BLaER1 (cell line): ENCODE measurements around the gene COL18A1.

Experiments
- H3K27ac ChIP-seq: shearing (Covaris generic); formaldehyde crosslinking; 2 replicates; pipeline ENCODE4 v1.8.1; 2022
- H3K27me3 ChIP-seq: shearing (Covaris generic); formaldehyde crosslinking; 2 replicates; pipeline ENCODE4 v1.8.1; 2022
- H3K36me3 ChIP-seq: shearing (Covaris generic); formaldehyde crosslinking; 2 replicates; pipeline ENCODE4 v1.8.1; 2022
- H3K4me1 ChIP-seq: shearing (Covaris generic); formaldehyde crosslinking; 2 replicates; pipeline ENCODE4 v1.8.1; 2022
- H3K4me2 ChIP-seq: shearing (Covaris generic); formaldehyde crosslinking; 2 replicates; pipeline ENCODE4 v1.8.1; 2022
- H3K4me3 ChIP-seq: shearing (Covaris generic); formaldehyde crosslinking; 2 replicates; pipeline ENCODE4 v1.8.1; 2022
- H3K9ac ChIP-seq: shearing (Covaris generic); formaldehyde crosslinking; 2 replicates; pipeline ENCODE4 v1.8.1; 2022
- H3K9me3 ChIP-seq: shearing (Covaris generic); formaldehyde crosslinking; 2 replicates; pipeline ENCODE4 v1.8.1; 2022
- H4K20me1 ChIP-seq: shearing (Covaris generic); formaldehyde crosslinking; 2 replicates; pipeline ENCODE4 v1.8.1; 2022
- Cebpa-rat ChIP-seq: shearing (Covaris generic); IDR thresholded peaks from 2 replicates; pipeline ENCODE4 v1.8.1; 2022

Gene COL18A1

GRCh38 chr21:45531393-45532215 is 126.6 kb downstream of the COL18A1 start:
- Histone ChIP-seq H3K9ac (no peak overlapping the region), H3K36me3 (peaks cover 93% of the 10 kb centered on the region), H3K27ac (no peak overlapping the region), H3K4me1 (peaks cover 44% of the 10 kb centered on the region), H3K27me3 (no peaks in the 10 kb centered on the region), H4K20me1 (peaks cover 48% of the 10 kb centered on the region), H3K4me2 (no peak overlapping the region), H3K9me3 (peaks cover 11% of the 10 kb centered on the region; the same call in 1 of the 2 replicates), H3K4me3 (no peak overlapping the region)
- no peak for TF ChIP-seq Cebpa-rat

GRCh38 chr21:45532826-45533360 is 127.9 kb downstream of the COL18A1 start:
- Histone ChIP-seq H3K27me3 (no peaks in the 10 kb centered on the region), H3K9me3 (peaks cover 11% of the 10 kb centered on the region; the same call in 1 of the 2 replicates), H3K4me3 (no peak overlapping the region), H4K20me1 (peaks cover 55% of the 10 kb centered on the region), H3K27ac (peak overlapping the region; percentile 78), H3K36me3 (peaks cover 88% of the 10 kb centered on the region), H3K9ac (peak overlapping the region; percentile 60), H3K4me1 (peaks cover 44% of the 10 kb centered on the region), H3K4me2 (peak overlapping the region; percentile 88)
- no peak for TF ChIP-seq Cebpa-rat

GRCh38 chr21:45533361-45533845 is 128.4 kb downstream of the COL18A1 start:
- Histone ChIP-seq H3K4me3 (no peak overlapping the region), H3K27me3 (no peaks in the 10 kb centered on the region), H4K20me1 (peaks cover 60% of the 10 kb centered on the region), H3K4me2 (peak overlapping the region; percentile 88), H3K27ac (peak overlapping the region; percentile 78), H3K9me3 (peaks cover 11% of the 10 kb centered on the region; the same call in 1 of the 2 replicates), H3K36me3 (peaks cover 88% of the 10 kb centered on the region), H3K9ac (peak overlapping the region; percentile 60), H3K4me1 (peaks cover 44% of the 10 kb centered on the region)
- TF ChIP-seq Cebpa-rat, result no peak

- Histone ChIP-seq H3K4me1 (peaks cover 48% of the 10 kb centered on the region), H3K27ac (peak overlapping the region; percentile 78), H3K9me3 (peaks cover 11% of the 10 kb centered on the region; the same call in 1 of the 2 replicates), H3K36me3 (peaks cover 88% of the 10 kb centered on the region), H3K4me3 (no peak overlapping the region), H3K4me2 (peak overlapping the region; percentile 88), H4K20me1 (peaks cover 62% of the 10 kb centered on the region), H3K9ac (peak overlapping the region; percentile 61; the same call in 1 of the 2 replicates), H3K27me3 (no peaks in the 10 kb centered on the region)
- TF ChIP-seq Cebpa-rat, result no peak
Measured at GRCh38 chr21:45533846-45534635, 129.1 kb downstream of the COL18A1 start.

GRCh38 chr21:45534636-45535331 is 129.8 kb downstream of the COL18A1 start:
- Histone ChIP-seq H3K9me3 (peaks cover 11% of the 10 kb centered on the region; the same call in 1 of the 2 replicates), H3K4me2 (peak overlapping the region; percentile 88), H3K27ac (peak overlapping the region; percentile 78), H3K4me3 (no peak overlapping the region), H4K20me1 (peaks cover 67% of the 10 kb centered on the region), H3K36me3 (peaks cover 88% of the 10 kb centered on the region), H3K4me1 (peaks cover 56% of the 10 kb centered on the region), H3K27me3 (no peaks in the 10 kb centered on the region), H3K9ac (peak overlapping the region; percentile 61; the same call in 1 of the 2 replicates)
- TF ChIP-seq Cebpa-rat, result no peak

- H3K4me2 ChIP-seq, result peak overlapping the region; percentile 88
- peak overlapping the region; percentile 61; the same call in 1 of the 2 replicates for H3K9ac ChIP-seq
- H4K20me1 ChIP-seq, result peaks cover 74% of the 10 kb centered on the region
- peaks cover 86% of the 10 kb centered on the region for H3K36me3 ChIP-seq
- H3K9me3 ChIP-seq, result peaks cover 11% of the 10 kb centered on the region; the same call in 1 of the 2 replicates
- peaks cover 63% of the 10 kb centered on the region for H3K4me1 ChIP-seq
- H3K27me3 ChIP-seq, result no peaks in the 10 kb centered on the region
- H3K4me3 ChIP-seq, result no peak overlapping the region
- peak overlapping the region; percentile 78 for H3K27ac ChIP-seq
- TF ChIP-seq Cebpa-rat, result no peak
Measured at GRCh38 chr21:45535341-45536081, 130.5 kb downstream of the COL18A1 start.

- Histone ChIP-seq H4K20me1 (peaks cover 82% of the 10 kb centered on the region), H3K27me3 (no peaks in the 10 kb centered on the region), H3K4me1 (peaks cover 73% of the 10 kb centered on the region), H3K9ac (no peak overlapping the region), H3K4me2 (0 out of 2 replicates have a peak overlapping the region, but pooled peaks have one; percentile 88), H3K4me3 (no peak overlapping the region), H3K36me3 (peaks cover 79% of the 10 kb centered on the region), H3K9me3 (peaks cover 8% of the 10 kb centered on the region; the same call in 1 of the 2 replicates), H3K27ac (no peak overlapping the region)
- TF ChIP-seq Cebpa-rat, result no peak
Measured at GRCh38 chr21:45536301-45537081, 131.5 kb downstream of the COL18A1 start.
